HuH-7.5 (cell line): Measurements from ENCODE around the gene TNNI3K.
A peak's percentile ranks its signal among the peaks of the same experiment; 100 is the strongest.

Experiments used
- DNase-seq: peaks from one replicate; pipeline ENCODE4 v3.0.0; 2011; ENCODE audit warnings: low spot score

The TNNI3K gene

GRCh38 chr1:74504125-74504932, 269.1 kb downstream of the TNNI3K start:
- DNase-seq: peak; percentile 13

GRCh38 chr1:74504933-74505512, 269.8 kb downstream of the TNNI3K start:
- DNase-seq: no peak

GRCh38 chr1:74505928-74506710, 270.9 kb downstream of the TNNI3K start:
- no peak for DNase-seq

GRCh38 chr1:74508449-74508848, 273.3 kb downstream of the TNNI3K start:
- DNase-seq: no peak

- no peak for DNase-seq
Observed at GRCh38 chr1:74512170-74512915, 277.2 kb downstream of the TNNI3K start, which contains the start of gene LRRC53. Gene LRRC53, minus strand, starts transcription at chr1:74512611. Its CDS starts 29,262 bp downstream, at chr1:74483349.

GRCh38 chr1:74513411-74514300, 278.5 kb downstream of the TNNI3K start:
- no peak for DNase-seq

GRCh38 chr1:74517599-74518051, 282.4 kb downstream of the TNNI3K start:
- DNase-seq: no peak

GRCh38 chr1:74522148-74522547, 287.0 kb downstream of the TNNI3K start:
- no peak for DNase-seq

- DNase-seq: no peak
Observed at GRCh38 chr1:74523873-74524480, 288.8 kb downstream of the TNNI3K start.

GRCh38 chr1:74526708-74527107, 291.5 kb downstream of the TNNI3K start:
- DNase-seq: no peak

GRCh38 chr1:74528123-74528522, 292.9 kb downstream of the TNNI3K start:
- no peak for DNase-seq

- no peak for DNase-seq
Observed at GRCh38 chr1:74530892-74531291, 295.7 kb downstream of the TNNI3K start.

- no peak for DNase-seq
Observed at GRCh38 chr1:74531796-74532195, 296.6 kb downstream of the TNNI3K start.

GRCh38 chr1:74534241-74534640, 299.1 kb downstream of the TNNI3K start:
- no peak for DNase-seq

- no peak for DNase-seq
Observed at GRCh38 chr1:74545821-74546220, 310.6 kb downstream of the TNNI3K start.

GRCh38 chr1:74548961-74549750, 314.0 kb downstream of the TNNI3K start:
- no peak for DNase-seq

- DNase-seq: no peak
Observed at GRCh38 chr1:74549932-74550331, 314.7 kb downstream of the TNNI3K start.

- no peak for DNase-seq
Observed at GRCh38 chr1:74570797-74571492, 335.8 kb downstream of the TNNI3K start.

- DNase-seq: no peak
Observed at GRCh38 chr1:74571493-74571800, 336.3 kb downstream of the TNNI3K start.
